Measurements from ENCODE around the gene TEX29.

Gene TEX29

DNA sequence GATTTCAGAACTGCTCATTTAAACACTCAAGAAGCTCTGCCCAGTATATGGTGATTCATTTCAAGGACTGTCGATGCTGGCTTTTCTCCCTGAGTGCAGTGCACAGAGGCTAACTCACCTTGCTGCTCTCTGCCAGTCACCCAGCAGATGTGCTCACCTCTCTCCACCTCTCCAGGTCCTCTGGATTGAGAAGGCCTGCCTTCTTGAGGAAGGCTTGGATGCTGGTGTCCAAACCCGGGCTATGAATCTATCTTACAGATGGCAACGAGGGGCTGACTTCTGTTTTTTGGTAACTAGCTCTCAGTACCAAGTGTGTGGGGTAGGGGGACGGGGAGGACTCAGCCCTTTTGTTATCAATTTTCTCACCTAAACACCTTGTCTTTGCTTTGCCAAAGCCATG lies 47.6 kb downstream of the TEX29 start:
- DNase-seq (ENCODE audit: low read depth): no peak

GRCh38 chr13:111370147-111370546 lies 49.7 kb downstream of the TEX29 start:
- DNase-seq (ENCODE audit: low read depth): no peak

DNA sequence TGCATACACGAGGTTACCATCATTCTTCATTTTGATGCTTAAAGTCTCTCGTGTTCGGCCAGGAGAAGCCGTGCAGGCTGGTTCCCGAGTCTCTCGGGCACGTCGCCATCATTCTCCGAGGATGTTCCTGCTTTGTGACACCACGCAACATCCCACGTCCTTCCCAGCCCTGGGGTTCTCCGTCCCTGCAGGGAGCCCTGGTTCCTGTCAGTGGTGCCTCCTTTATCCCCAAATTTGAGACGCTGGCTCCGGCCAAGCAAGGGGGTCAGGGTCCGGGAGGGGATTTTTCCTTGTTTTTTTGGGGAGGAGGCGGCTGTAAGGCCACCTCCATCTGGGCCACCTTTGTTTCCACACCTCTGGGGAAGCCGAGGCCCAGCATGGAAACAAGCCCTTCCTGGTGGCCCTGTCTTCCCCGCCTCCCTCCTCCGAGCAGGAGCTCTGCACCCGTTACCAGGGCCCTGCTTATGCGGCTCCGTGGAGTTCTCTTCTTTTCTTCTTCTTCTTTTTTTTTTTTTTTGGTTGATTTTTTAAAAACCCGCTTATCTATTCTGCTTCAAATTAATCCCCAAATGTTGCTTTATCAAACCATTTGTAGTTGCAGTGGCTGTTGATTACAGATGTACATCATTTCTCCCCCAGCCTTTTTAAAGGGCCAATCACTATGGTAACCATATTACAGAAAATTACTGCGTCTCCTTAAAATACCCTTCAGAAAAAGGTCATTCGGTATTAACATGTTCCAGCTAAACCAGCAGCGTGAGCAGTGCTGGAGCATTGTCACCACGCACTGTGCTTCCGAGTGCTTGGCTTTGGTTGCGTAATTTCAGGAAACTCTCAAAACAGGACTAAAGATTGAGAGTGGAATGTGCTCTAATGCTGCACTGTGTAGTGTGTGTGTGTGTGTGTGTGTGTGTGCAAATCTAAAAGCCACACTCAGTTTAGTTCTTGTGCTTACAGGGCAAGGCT lies 50.4 kb downstream of the TEX29 start:
- no peak for DNase-seq (ENCODE audit: low read depth)

DNA sequence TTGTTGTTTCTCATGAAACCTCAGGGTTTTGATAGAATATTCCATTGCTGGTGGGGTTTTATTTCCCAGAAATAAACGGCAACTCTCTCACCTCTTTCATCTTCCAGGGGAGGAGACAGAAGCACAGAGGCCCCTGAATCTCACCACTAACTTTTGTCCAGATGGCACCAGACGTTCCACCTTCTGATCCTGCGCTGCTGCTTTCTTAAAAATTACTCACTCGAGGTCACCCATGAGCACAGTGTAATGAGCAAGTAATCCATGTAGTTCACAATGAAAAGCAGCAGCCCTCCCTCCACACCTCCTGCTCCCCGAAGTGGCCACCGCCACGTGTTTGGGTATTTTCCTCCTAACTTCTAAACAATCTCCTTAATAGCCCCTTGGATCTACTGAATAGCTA lies 51.3 kb downstream of the TEX29 start:
- DNase-seq (ENCODE audit: low read depth): no peak

GRCh38 chr13:111372651-111373425 lies 52.4 kb downstream of the TEX29 start:
- DNase-seq (ENCODE audit: low read depth): no peak

GRCh38 chr13:111373486-111373885 lies 53.0 kb downstream of the TEX29 start:
- no peak for DNase-seq (ENCODE audit: low read depth)

- DNase-seq (ENCODE audit: low read depth): no peak
Measured at GRCh38 chr13:111380431-111380830, 60.0 kb downstream of the TEX29 start.

DNA sequence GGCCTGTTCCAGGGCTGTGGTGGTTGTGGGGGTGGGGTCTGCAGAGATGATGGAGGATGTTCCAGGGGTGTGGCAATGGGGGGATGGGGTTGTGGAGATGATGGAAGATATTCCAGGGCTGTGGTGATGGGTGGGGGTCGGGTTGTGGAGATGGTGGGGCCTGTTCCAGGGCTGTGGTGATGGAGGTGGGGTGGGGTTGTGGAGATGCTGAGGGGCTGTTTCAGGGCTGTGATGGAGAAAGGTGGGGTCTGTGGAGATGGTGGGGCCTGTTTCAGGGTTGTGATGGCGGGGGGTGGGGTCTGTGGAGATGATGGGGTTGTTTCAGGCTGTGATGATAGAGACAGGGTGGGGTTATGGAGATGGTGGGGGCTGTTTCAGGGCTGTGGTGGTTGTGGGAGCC lies 62.0 kb downstream of the TEX29 start:
- no peak for DNase-seq (ENCODE audit: low read depth)

- DNase-seq (ENCODE audit: low read depth): no peak
Measured at GRCh38 chr13:111382877-111383276, 62.4 kb downstream of the TEX29 start.

DNA sequence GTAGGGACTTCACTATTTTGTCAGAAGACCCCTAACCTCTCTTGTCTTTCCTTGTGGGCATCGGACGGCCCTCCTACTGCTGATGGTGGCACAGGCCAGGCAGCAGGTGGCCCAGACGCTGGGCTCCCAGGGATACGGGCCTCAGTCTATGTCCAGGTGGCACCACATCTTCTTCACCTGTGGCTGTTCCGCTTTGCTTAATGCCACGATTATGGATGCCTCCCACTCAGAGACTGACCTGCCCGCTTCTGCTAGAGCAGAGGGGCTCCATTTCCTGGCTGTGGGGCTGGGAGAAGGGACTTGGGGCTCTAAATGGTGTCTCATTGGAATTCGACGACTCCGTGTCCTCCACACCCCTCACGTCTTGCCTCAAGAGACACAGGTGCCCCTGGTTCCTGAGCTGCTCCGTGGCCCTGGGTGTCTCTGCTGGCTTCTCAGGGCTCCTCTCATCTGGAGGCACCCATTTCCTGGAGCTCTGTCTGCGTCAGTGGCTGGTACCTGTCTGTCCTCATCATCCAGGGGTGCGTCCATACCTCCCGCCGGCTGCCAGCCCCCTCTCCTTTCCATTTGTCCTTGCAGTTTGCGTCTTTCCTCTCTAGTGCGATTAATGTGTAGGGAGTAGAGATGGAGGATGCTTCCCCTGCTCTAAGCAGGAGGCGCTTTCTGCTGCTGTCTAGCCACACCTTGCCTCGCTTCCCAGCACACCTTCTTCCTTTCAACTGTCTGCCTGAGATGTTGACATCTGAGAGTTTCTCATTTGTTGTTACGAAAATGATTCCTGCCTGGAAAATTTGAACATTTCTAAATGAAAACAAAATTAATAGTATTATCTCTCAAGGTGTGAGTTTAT lies 63.4 kb downstream of the TEX29 start:
- no peak for DNase-seq (ENCODE audit: low read depth)

DNA sequence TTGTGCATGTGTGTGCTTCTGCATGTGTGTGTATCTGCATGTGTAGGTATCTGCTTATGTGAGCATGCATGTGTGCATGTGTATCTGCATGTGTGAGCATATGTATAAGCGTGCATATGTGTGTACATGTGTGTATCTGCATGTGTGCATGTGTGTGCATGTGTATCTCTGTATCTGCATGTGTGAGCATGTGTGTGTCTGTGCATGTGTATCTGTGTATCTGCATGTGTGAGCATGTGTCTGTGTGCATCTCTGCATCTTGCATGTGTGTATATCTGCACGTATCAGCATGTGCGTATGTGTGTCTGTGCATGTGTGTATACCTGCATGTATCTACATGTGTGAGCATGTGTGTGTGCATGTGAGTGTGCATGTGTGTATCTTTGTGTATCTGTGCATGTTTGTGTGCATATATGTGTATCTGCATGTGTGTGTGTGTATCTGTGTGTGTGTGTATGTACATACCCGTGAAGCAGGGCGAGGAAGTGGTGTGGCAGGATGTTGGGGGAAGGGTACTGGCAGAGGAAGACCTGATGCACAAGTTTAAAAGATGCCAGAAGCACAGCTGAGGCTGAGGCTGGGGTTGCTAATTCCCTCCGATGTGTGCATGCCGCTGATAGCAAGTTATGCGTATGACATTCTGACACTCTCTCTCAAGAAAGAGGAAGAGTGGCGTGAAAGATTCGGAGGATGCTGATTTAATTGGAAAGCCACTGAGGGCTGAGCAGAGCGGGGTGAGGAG lies 64.2 kb downstream of the TEX29 start:
- no peak for DNase-seq (ENCODE audit: low read depth)

DNA sequence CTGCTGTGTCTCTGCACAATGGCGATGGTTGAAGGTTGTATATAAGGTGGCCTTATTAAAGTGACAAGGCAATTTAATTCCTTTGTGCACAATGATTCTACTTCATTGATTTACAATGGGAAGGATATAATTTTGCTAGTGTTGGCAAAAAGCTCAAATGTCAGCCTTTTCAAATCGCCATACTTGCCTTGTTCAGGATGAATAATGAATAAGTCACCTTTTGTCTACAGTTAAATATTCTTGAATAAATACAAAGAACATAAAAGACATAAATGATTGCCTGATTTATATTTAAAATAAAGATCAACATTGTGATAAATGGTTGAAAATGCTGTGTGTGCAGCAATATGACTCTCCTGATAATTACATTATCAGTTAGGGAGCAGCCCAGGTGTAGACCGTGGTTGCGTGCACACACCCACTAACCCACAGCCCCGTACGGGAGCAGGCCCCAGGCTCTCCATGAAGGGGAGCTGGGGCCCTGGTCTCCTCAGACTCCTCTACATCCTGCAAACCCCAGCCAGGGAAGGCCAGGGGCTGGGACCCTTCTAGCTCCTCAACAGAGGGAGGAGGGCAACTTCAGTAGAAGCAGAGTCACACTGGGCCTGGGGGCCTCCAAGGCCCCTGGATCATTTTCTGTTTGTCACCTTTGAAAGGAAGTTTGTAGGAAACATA lies 64.9 kb downstream of the TEX29 start:
- no peak for DNase-seq (ENCODE audit: low read depth)

GRCh38 chr13:111387026-111387871 lies 66.8 kb downstream of the TEX29 start:
- DNase-seq (ENCODE audit: low read depth): no peak

DNA sequence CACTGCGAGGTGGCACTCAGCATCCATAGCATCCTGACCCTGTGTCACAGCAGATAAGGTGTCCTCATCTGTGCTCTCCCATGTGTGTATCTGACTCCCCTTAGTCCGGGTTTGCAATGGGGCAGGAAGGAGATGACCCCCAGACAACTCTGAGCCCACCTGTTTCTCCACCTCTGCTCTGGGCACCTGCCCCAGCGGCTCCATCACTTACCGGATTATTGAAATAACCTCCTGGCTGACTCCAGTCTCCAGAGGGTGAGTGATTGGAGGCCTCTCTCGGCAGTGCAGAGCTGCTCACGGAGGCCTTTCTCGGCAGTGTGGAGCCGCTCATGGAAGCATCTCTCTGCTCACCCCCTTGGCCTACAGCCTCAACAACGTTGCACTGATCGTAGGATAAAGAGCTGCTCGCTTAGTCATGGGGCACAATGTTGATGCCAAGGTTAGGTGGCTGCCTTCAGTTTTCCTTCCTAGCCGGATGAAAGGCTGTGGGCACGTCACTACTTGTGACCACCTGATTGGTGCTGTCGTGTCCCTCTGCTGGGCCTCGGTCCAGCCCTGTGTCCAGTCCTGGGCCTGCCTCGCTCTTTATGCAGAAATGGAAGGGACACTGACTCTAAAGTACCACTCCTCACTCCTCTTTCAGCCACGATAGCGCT lies 67.6 kb downstream of the TEX29 start:
- DNase-seq (ENCODE audit: low read depth): no peak

DNA sequence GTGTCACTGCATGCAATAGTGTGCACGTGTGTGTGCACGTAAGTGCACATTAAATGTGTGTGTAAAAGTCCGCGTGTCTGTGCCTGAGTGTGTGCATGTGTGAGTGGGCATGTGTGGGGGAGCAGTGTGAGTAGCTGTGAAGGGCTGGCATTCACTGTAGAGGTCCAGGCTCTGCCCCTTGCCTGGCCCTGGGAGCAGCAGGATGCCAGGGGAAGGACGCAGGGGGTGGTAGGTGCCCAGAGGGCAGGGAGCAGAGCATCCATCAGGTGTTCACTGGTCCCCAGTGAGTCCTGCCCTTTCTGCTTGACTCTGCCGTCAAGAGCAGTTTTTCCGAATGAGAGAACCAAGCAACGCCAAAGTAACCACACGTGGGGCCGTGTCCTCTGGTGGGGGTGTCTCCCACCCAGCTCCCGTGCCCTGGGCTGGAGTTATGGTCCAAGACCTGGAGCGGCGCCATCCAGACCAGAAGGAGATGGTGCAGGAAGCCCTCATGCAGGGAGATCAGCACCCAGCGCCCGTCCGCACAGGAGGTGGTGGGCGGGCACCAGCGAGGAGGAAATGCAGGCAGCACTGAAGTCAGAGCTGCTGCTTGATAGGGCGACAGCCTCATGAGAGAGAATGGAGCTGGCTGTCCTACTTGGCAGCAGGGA lies 68.5 kb downstream of the TEX29 start:
- DNase-seq (ENCODE audit: low read depth): no peak

DNA sequence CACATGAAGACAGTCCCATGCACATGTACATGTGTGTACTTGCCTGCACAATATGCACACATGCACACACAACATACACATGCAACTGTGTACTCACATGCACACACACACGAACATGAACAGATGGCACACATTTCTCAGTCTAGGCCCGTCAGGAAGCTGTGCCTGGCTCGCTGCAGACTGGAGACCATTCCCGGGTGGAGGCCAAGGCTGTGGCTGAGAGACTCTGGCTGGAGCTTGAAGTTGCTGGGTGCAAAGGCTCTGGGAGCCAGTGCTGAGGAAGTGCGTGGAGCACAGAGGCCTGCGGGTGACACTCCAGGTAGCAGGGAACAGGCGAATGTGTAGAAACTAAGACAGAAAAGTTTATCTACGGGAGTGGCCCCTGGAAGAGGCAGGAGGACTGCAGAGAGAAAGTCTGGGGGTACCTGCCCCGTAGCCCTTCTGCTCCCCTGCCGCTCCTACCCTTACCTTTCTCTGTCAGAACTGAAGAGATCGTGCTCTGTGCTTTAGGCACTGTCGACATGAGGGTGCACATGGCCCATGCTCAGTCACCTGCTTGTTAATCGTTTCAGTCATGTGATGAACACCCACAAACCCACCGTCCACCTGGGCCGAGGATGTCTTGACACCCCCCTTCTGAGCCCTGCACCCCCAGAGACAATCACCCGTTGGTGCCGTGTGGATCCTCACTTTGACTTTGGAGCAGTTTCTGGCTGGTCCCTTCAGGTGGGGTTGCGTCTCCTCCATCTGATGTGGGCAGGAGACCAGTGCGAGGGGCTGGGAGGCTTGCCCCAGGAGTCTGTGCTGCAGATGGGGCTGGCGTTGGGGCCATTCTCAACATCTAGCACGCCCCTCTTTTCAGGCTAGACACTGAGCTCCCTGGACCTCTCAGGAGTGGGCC lies 69.4 kb downstream of the TEX29 start:
- DNase-seq (ENCODE audit: low read depth): no peak

DNA sequence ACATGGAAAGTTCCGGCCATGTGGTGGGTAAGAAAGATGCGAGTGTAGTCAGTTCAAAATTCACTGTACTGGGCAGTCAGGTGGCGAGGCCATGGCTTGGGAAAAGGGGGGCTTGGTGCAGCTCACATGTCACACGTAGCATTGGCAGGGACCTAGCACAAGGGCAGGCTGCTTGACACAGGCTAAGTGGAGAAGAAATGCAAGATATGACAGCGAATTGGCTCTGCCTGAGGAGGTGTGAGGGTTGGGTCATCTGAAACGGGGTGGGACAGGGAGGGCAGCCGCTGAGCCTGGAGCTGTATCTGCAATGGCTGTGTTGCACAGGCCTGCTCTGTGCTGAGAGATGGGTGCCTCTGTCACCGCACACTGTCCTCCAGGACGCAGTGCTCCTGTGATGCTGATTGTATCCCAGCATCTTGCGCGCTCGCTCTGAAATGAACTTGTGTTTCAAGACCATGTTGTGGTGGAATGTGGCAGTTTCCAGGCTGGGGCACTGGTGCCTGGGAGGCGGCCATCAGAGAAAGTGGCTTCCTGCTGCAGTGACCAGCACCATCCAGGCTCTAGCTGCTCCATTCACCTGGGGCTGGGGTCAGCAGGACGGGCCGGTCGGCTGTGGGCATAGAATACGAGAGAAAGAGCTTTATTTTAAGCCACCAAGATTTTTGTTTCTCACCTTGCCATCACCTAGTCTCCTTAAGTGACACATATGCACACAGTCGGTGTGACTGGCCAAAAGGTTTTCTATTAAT lies 70.3 kb downstream of the TEX29 start:
- DNase-seq (ENCODE audit: low read depth): no peak
